Right lobe of liver (tissue), 6 donors: Measurements from ENCODE around the gene ELP5. TPM values are rescaled to one million over a fixed set of nuclear protein-coding genes. Genes with fewer than 3 reads are reported as not detected.

Experiments
- ATAC-seq, 4 donors: fragments of 200-7000 bp; cut with Tn5 transposase; one replicate each; pipeline ENCODE4 v1.9.1; 2020; ENCODE audit warnings: mild to moderate bottlenecking in 4 of 4, moderate library complexity in 4 of 4
- DNase-seq, 3 donors: peaks; one replicate each; pipeline ENCODE4 v3.0.0-alpha.2; 2020
- H3K27ac ChIP-seq, 3 donors: fragments of 200-600 bp; one replicate each; pipeline ENCODE4 v1.8.0; 2022
- H3K27me3 ChIP-seq, 2 donors: fragments of 200-600 bp; one replicate each; pipeline ENCODE4 v1.8.0; 2022
- H3K36me3 ChIP-seq, 4 donors: fragments of 200-600 bp; sonication (generic) in 1 of 4; one replicate each; pipeline versions ENCODE4 v1.5.1 to v1.8.0; 2017 to 2022; ENCODE audit warnings: control low read depth in 1 of 4
- H3K4me1 ChIP-seq, 4 donors: fragments of 200-600 bp; sonication (generic) in 1 of 4; one replicate each; pipeline versions ENCODE4 v1.5.1 to v1.8.0; 2017 to 2022; ENCODE audit warnings: control low read depth in 1 of 4
- H3K4me3 ChIP-seq, 3 donors: fragments of 200-600 bp; one replicate each; pipeline ENCODE4 v1.8.0; 2022
- H3K9me3 ChIP-seq, 4 donors: fragments of 200-600 bp; sonication (generic) in 1 of 4; one replicate each; pipeline versions ENCODE4 v1.5.1 to v1.8.0; 2017 to 2022; ENCODE audit warnings: control low read depth in 1 of 4
- CTCF ChIP-seq, 4 donors: fragments of 200-600 bp in 3 of 4; fragments of 450-650 bp in 1 of 4; IDR thresholded peaks; one replicate each; pipeline versions ENCODE4 v1.5.1 to v1.8.0; 2016 to 2022; ENCODE audit warnings: antibody characterized with exemption in 4 of 4, mild to moderate bottlenecking in 2 of 4
- POLR2A ChIP-seq: fragments of 450-650 bp; IDR thresholded peaks from one replicate; pipeline ENCODE4 v1.6.1; 2017; ENCODE audit warnings: antibody characterized with exemption, mild to moderate bottlenecking
- WGBS: methylation state at CpG from one replicate; pipeline ENCODE4 v1.1.6; 2018; ENCODE audit warnings: low coverage, low lambda C conversion rate; ENCODE audit not compliant: insufficient coverage; ENCODE audit errors: missing lambda C conversion rate; 5-methylcytosine and 5-hydroxymethylcytosine counted together
- intact Hi-C, 2 donors: fragments of 100-400 bp; cut with DNase I; formaldehyde crosslinking; loops; one replicate each; pipeline versions ENCODE4 v1.11.2 to v1.14.1; 2022
- total RNA-seq, 6 experiments: library from RNA; depleted of rRNA in 2 of 6; stranded (reverse); fragments of >200 nt in 2 of 6; fragmentation: NEBNext Ultra II Directional in 3 of 6; extraction: Animal tissue kit (Norgen Biotek cat#: 25700) in 3 of 6; gene quantifications; one replicate each; pipeline versions ENCODE4 v1.1.0 to v1.2.4, GENCODE V29; 2016 to 2023
- donor health status: DM: no; HTN: yes; CAD: no.
- donor health status: DM: no; HTN: no; CAD: no.
- donor health status: DM: no; HTN: no; CAD: no.
- donor health status: DM: no; HTN: yes; CAD: no.
- donor health status: DM: no; HTN: yes; CAD: no.

ELP5 gene
- total RNA-seq, 6 experiments from 2014 or later = 14.2 to 29.6 (median 22.9) TPM

- H3K4me3 ChIP-seq = peak within 1 kb of the TSS; percentile 74 to 92 (median 79)
- peaks cover 0 to 19% (median 3%) of the 10 kb centered on the region in 4 donors for H3K36me3 ChIP-seq
- DNase-seq = peak; percentile 96 to 98 (median 97)
- 0% methylated on average over 21 of the region's 72 CpGs for WGBS
- no peak for TF ChIP-seq CTCF (IDR thresholded peaks at IDR 0.05)
- peak; percentile 55 for TF ChIP-seq POLR2A
- peaks cover 0 to 29% (median 3%) of the 10 kb centered on the region in 4 donors for H3K4me1 ChIP-seq
- intact Hi-C loops = no loop called here
- H3K27me3 ChIP-seq = no peaks in the 10 kb centered on the region
- ATAC-seq = peak; percentile 48 to 61 (median 55)
- no peaks in the 10 kb centered on the region for H3K9me3 ChIP-seq
- H3K27ac ChIP-seq = peak within 1 kb of the TSS; percentile 69 to 72 (median 71)
Observed at GRCh38 chr17:7234083-7234951, 17.7 kb upstream of the ELP5 start, which contains the start of gene DVL2. TSS of gene DVL2 (minus strand) at chr17:7234517. CDS start at chr17:7234262, 255 bp downstream.

- DNase-seq (peak in 1 of 3 donors; percentile 22), ATAC-seq (no peak)
- TF ChIP-seq POLR2A = no peak
- TF ChIP-seq CTCF (IDR thresholded peaks at IDR 0.05) = no peak
- Histone ChIP-seq H3K9me3 (no peaks in the 10 kb centered on the region), H3K36me3 (peaks cover 3 to 16% (median 7%) of the 10 kb centered on the region in 4 donors), H3K4me1 (peaks cover 0 to 41% (median 8%) of the 10 kb centered on the region in 4 donors), H3K27me3 (no peaks in the 10 kb centered on the region), H3K4me3 (no peak overlapping the region), H3K27ac (peak overlapping the region in 1 of 3 donors; percentile 72)
- intact Hi-C loops = no loop called here
- WGBS = 89% methylated on average over 13 of the region's 22 CpGs
Observed at GRCh38 chr17:7235693-7236665, 16.0 kb upstream of the ELP5 start.

- Histone ChIP-seq H3K27ac (no peak overlapping the region), H3K9me3 (no peaks in the 10 kb centered on the region), H3K4me3 (peak overlapping the region in 1 of 3 donors; percentile 96), H3K4me1 (peaks cover 0 to 43% (median 11%) of the 10 kb centered on the region in 4 donors), H3K36me3 (peaks cover 3 to 16% (median 8%) of the 10 kb centered on the region in 4 donors), H3K27me3 (no peaks in the 10 kb centered on the region)
- WGBS = 80% methylated on average over 6 of the region's 6 CpGs
- ATAC-seq (no peak), DNase-seq (peak in 1 of 3 donors; percentile 20)
- TF ChIP-seq CTCF (IDR thresholded peaks at IDR 0.05) (no peak), POLR2A (no peak)
- intact Hi-C loops = no loop called here
Observed at GRCh38 chr17:7236808-7237207, 15.2 kb upstream of the ELP5 start.

- H3K27ac ChIP-seq = peak overlapping the region; percentile 44 to 82 (median 75)
- no peak for DNase-seq
- peak overlapping the region; percentile 94 to 96 (median 94) for H3K4me3 ChIP-seq
- H3K27me3 ChIP-seq = no peaks in the 10 kb centered on the region
- ATAC-seq = no peak
- TF ChIP-seq CTCF (IDR thresholded peaks at IDR 0.05) (no peak), POLR2A (no peak)
- peaks cover 3 to 16% (median 8%) of the 10 kb centered on the region in 4 donors for H3K36me3 ChIP-seq
- no peaks in the 10 kb centered on the region for H3K9me3 ChIP-seq
- 31% methylated on average over 4 of the region's 6 CpGs for WGBS
- peaks cover 0 to 38% (median 11%) of the 10 kb centered on the region in 4 donors for H3K4me1 ChIP-seq
- intact Hi-C loops = no loop called here
Observed at GRCh38 chr17:7237266-7237760, 14.7 kb upstream of the ELP5 start.
